CD4-positive, CD25-positive, alpha-beta regulatory T cell (primary cell): ENCODE data around the gene ABCA2. TPM values are rescaled to one million over a fixed set of nuclear protein-coding genes. Genes with fewer than 3 reads are reported as not detected.

Source experiments
- ATAC-seq, 2 donors: fragments of 150-1000 bp; cut with Tn5 transposase; one replicate each; pipeline ENCODE4 v1.10.0; 2021; ENCODE audit warnings: low read depth in 2 of 2, moderate number of reproducible peaks in 2 of 2, moderate library complexity in 1 of 2
- DNase-seq, 3 donors: peaks; one replicate each; pipeline versions ENCODE4 v3.0.0 to v3.0.0-alpha.2; 2012 to 2022; ENCODE audit warnings: mixed read lengths in 1 of 3
- H3K27ac ChIP-seq: one replicate; pipeline ENCODE4 v1.7.0; 2013; ENCODE audit warnings: mild to moderate bottlenecking, low read length; ENCODE audit not compliant: insufficient read depth, poor library complexity, severe bottlenecking
- H3K27me3 ChIP-seq: one replicate; pipeline ENCODE4 v1.7.0; 2013; ENCODE audit warnings: low read length; ENCODE audit not compliant: control insufficient read depth, insufficient read depth
- H3K36me3 ChIP-seq: one replicate; pipeline ENCODE4 v1.7.0; 2013; ENCODE audit warnings: mild to moderate bottlenecking, low read length, moderate library complexity; ENCODE audit not compliant: control insufficient read depth, insufficient read depth
- H3K4me1 ChIP-seq: 2 replicates; pipeline ENCODE4 v1.7.0; 2013; ENCODE audit warnings: mild to moderate bottlenecking, low read length; ENCODE audit not compliant: insufficient read depth, control insufficient read depth, poor library complexity, severe bottlenecking
- H3K4me3 ChIP-seq: one replicate; pipeline ENCODE4 v1.7.0; 2013; ENCODE audit warnings: low read depth, mild to moderate bottlenecking, low read length, moderate library complexity
- H3K9me3 ChIP-seq, 2 experiments: 1 replicate in 1 of 2; 2 replicates in 1 of 2; pipeline ENCODE4 v1.7.0; 2013; ENCODE audit warnings: low read length in 2 of 2, mild to moderate bottlenecking in 1 of 2, moderate library complexity in 1 of 2; ENCODE audit not compliant: control insufficient read depth in 2 of 2
- H3K27ac Mint-ChIP-seq, 3 donors: one replicate each; pipeline ENCODE4 v1.8.0; 2020 to 2022; ENCODE audit warnings: mild to moderate bottlenecking in 3 of 3, mixed read lengths in 3 of 3, moderate library complexity in 2 of 3
- H3K27me3 Mint-ChIP-seq: one replicate; pipeline ENCODE4 v1.8.0; 2022; ENCODE audit warnings: mild to moderate bottlenecking, mixed read lengths
- H3K36me3 Mint-ChIP-seq: one replicate; pipeline ENCODE4 v1.8.0; 2020; ENCODE audit warnings: mixed read lengths
- H3K4me1 Mint-ChIP-seq, 4 donors: one replicate each; pipeline ENCODE4 v1.8.0; 2020 to 2022; ENCODE audit warnings: mixed read lengths in 4 of 4, mild to moderate bottlenecking in 1 of 4
- H3K4me3 Mint-ChIP-seq, 4 donors: one replicate each; pipeline ENCODE4 v1.8.0; 2020 to 2022; ENCODE audit warnings: mild to moderate bottlenecking in 4 of 4, mixed read lengths in 4 of 4, moderate library complexity in 3 of 4
- H3K9me3 Mint-ChIP-seq, 7 donors: one replicate each; pipeline ENCODE4 v1.8.0; 2020 to 2022; ENCODE audit warnings: mixed read lengths in 7 of 7, mild to moderate bottlenecking in 3 of 7, moderate library complexity in 2 of 7
- polyA plus RNA-seq, 4 donors: library from polyadenylated mRNA; unstranded; fragments of 300-500 nt; fragmentation: Illumina TruSeq; gene quantifications; one replicate each; pipeline ENCODE4 v1.2.3, GENCODE V29; 2021
- total RNA-seq: library from RNA; stranded (reverse); gene quantifications from one replicate; pipeline ENCODE4 v1.2.3, GENCODE V29; 2022

Gene ABCA2
- total and polyA plus RNA-seq, 5 donors from 2014 or later, result 3.8 to 135 (median 4.5) TPM

DNA sequence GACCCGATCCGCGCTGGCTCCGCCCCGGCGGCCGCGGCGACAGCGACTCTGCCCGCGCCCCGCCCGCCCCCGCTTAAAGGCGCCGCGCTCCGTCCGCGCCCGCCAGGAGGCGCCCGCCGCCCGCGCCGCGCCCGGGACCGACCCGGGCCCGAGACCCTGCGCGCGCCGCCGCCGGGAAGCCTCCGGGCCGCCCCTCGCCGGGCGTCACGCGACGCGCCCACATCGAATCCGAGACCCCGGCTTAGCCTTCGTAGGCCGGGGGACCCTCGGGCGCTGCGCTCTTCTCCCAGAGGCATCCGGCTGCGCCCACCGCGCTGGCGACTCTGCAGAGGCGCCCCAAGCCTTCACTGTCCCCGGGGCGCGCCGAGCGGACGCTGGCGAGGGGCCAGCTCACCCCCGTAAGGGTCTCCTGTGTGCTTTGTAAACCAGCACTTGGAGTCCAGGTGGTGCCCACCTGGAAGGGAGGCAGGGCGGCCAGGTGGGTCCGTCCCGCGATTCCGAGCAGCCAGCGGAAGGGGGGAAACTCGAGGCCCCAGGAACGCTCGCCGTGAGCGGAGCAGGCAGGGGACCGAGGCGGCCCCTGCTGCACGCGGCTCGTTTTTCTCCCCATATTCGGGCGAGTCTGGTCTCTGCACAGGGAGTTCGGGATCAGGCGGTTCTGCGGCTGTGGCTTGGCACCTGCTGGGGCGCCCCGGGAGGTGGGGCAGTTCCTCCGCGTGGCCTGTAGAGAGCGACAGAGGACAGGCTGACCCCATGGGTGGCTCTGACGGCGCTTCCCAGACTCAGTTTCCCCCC, 423 bp upstream of the ABCA2 start:
- H3K9me3 Mint-ChIP-seq, result no peaks in the 10 kb centered on the region
- peak overlapping the region; percentile 74 for H3K27ac ChIP-seq
- H3K27ac Mint-ChIP-seq, result peak overlapping the region in 1 of 3 donors; percentile 25
- no peaks in the 10 kb centered on the region for H3K9me3 ChIP-seq
- H3K36me3 Mint-ChIP-seq, result no peaks in the 10 kb centered on the region
- no peaks in the 10 kb centered on the region for H3K27me3 Mint-ChIP-seq
- H3K4me1 ChIP-seq, result peaks cover 69% of the 10 kb centered on the region
- H3K4me3 ChIP-seq, result peak overlapping the region; percentile 72
- peak; percentile 64 to 70 for ATAC-seq
- H3K36me3 ChIP-seq, result no peaks in the 10 kb centered on the region
- DNase-seq, result peak; percentile 63 to 75 (median 70)
- H3K4me3 Mint-ChIP-seq, result peak overlapping the region; percentile 88 to 97 (median 92)
- no peaks in the 10 kb centered on the region for H3K27me3 ChIP-seq
- H3K4me1 Mint-ChIP-seq, result peaks cover 0 to 49% (median 18%) of the 10 kb centered on the region in 4 donors

DNA sequence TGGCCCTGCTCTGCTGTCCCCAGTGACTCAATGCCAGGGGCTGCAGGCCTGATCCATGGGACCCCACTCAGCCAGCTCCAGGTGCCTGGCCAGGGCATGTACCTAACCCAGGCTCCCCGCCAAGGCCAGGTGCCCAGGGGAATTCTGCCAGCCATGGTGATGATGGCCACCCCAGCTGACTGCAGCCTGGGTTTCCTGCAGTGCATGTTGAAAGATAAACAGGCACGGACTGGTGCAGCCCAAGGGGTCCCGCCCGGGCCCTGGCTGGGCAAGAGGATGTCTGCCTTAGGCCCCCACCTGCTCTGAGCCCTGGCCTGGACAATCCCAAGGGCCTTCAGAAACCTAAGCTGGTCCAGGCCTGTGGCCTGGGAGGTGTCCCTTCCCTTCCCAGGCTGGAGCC, 1.2 kb downstream of the ABCA2 start:
- H3K27ac Mint-ChIP-seq, result peak overlapping the region in 2 of 3 donors; percentile 69 to 79
- H3K27me3 ChIP-seq, result no peaks in the 10 kb centered on the region
- H3K36me3 Mint-ChIP-seq, result no peaks in the 10 kb centered on the region
- no peaks in the 10 kb centered on the region for H3K9me3 Mint-ChIP-seq
- no peak overlapping the region for H3K4me3 ChIP-seq
- no peaks in the 10 kb centered on the region for H3K36me3 ChIP-seq
- H3K4me1 ChIP-seq, result peaks cover 53% of the 10 kb centered on the region
- peak overlapping the region; percentile 70 to 89 (median 87) for H3K4me3 Mint-ChIP-seq
- no peaks in the 10 kb centered on the region for H3K27me3 Mint-ChIP-seq
- no peak for ATAC-seq
- no peak for DNase-seq
- H3K4me1 Mint-ChIP-seq, result peaks cover 0 to 39% (median 12%) of the 10 kb centered on the region in 4 donors
- no peaks in the 10 kb centered on the region for H3K9me3 ChIP-seq
- H3K27ac ChIP-seq, result no peak overlapping the region

DNA sequence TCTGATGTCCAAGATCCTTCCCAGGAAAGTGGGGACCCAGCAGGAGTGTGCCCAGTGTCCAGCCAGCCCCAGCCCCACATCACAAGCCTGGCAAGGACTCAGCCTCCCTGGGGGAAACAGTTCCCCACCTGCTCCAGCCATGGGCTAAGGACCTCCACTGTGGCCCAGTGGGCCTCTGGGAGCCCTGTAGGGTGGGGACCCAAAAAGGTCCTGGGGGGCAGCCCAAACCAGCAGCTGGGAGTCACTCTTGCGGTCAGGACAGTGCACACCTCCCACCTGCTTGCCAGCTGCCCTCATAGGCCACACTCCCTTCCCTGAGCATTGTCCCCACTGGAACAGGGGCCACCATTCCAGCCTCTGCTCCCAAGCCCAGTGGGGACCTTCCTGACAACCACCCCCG, 1.7 kb downstream of the ABCA2 start:
- DNase-seq (no peak), ATAC-seq (no peak)
- H3K4me1 Mint-ChIP-seq, result peaks cover 0 to 36% (median 10%) of the 10 kb centered on the region in 4 donors
- Histone ChIP-seq H3K27me3 (no peaks in the 10 kb centered on the region), H3K4me1 (peaks cover 49% of the 10 kb centered on the region), H3K9me3 (no peaks in the 10 kb centered on the region), H3K27ac (no peak overlapping the region), H3K4me3 (no peak overlapping the region), H3K36me3 (no peaks in the 10 kb centered on the region)
- no peaks in the 10 kb centered on the region for H3K9me3 Mint-ChIP-seq
- no peak overlapping the region for H3K27ac Mint-ChIP-seq
- H3K4me3 Mint-ChIP-seq, result peak overlapping the region in 3 of 4 donors; percentile 57 to 89 (median 85)
- H3K27me3 Mint-ChIP-seq, result no peaks in the 10 kb centered on the region
- H3K36me3 Mint-ChIP-seq, result no peaks in the 10 kb centered on the region

DNA sequence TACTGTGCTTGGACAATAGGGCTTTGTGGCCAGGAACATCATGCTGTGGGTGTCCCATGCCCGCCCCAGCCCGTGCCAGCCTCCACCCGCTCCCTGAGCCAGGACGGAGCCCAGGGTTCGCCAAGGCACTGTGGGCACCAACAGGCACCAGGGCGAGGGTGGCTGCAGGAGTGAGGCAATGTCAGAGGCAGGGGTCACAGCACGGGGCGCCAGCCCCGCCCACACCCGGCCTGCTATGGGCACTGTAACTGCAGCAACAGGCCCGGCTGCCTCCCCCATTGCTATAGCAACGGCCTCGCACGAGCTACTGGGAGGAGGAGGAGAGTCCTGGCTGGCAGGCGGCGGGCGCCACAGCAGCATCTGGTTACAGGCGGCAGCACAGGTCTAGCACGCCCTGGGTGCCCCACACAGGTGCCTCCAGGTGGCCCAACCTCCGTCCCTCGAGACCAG, 2.5 kb downstream of the ABCA2 start:
- Mint-ChIP-seq H3K9me3 (no peaks in the 10 kb centered on the region), H3K27me3 (no peaks in the 10 kb centered on the region), H3K4me3 (peak overlapping the region in 1 of 4 donors; percentile 85), H3K4me1 (peaks cover 0 to 32% (median 7%) of the 10 kb centered on the region in 4 donors), H3K36me3 (no peaks in the 10 kb centered on the region), H3K27ac (no peak overlapping the region)
- peaks cover 40% of the 10 kb centered on the region for H3K4me1 ChIP-seq
- H3K4me3 ChIP-seq, result no peak overlapping the region
- no peak for ATAC-seq
- H3K9me3 ChIP-seq, result no peaks in the 10 kb centered on the region
- H3K27me3 ChIP-seq, result no peaks in the 10 kb centered on the region
- no peak overlapping the region for H3K27ac ChIP-seq
- no peaks in the 10 kb centered on the region for H3K36me3 ChIP-seq
- DNase-seq, result no peak

DNA sequence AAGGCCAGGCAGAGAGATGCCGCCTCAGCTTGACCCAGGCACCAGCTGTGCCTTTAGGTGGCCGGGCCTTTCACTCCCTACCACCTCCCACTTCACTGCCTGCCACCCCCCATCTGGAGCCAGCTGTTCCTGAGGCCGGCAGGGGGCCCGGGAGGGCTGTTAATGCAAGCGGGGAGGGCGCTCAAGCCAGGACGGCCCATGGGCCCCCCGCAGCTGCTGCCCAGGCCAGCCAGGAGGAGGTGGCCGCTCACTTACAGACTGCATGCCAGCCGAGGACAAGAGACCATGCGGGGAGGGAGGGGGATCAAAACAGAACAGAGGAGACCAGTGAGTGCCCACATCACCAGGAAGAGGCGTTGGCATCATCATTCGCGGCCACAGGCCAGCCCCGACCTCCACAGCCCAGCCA, 4.5 kb downstream of the ABCA2 start:
- H3K4me1 ChIP-seq, result peaks cover 21% of the 10 kb centered on the region
- DNase-seq, result no peak
- peaks cover 0 to 20% (median 3%) of the 10 kb centered on the region in 4 donors for H3K4me1 Mint-ChIP-seq
- no peak overlapping the region for H3K4me3 Mint-ChIP-seq
- H3K27ac ChIP-seq, result no peak overlapping the region
- H3K27me3 Mint-ChIP-seq, result no peaks in the 10 kb centered on the region
- no peak for ATAC-seq
- no peak overlapping the region for H3K4me3 ChIP-seq
- H3K36me3 ChIP-seq, result no peaks in the 10 kb centered on the region
- H3K27me3 ChIP-seq, result no peaks in the 10 kb centered on the region
- peak overlapping the region in 1 of 3 donors; percentile 42 for H3K27ac Mint-ChIP-seq
- H3K36me3 Mint-ChIP-seq, result no peaks in the 10 kb centered on the region
- H3K9me3 Mint-ChIP-seq, result no peaks in the 10 kb centered on the region
- no peaks in the 10 kb centered on the region for H3K9me3 ChIP-seq

DNA sequence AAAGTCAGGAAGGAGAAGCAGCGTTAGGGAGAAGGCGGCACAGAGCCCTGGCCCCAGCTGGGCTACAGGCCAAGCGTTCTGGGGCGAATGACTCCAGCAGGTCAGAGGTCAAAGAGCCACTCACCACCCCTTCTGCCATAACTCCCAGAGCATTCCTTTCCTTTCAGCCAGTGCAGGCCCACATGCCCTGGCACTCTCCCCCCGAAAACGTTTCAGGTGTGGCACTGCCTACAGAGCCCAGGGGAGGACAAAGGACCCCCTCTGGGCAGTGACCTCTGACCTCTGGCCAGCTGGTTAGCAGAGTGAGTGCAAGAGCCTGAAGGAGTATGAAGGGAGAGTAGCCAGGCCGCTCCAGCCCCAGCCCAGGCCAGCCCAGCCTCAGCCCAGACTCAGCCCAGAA, 4.9 kb downstream of the ABCA2 start:
- H3K27ac Mint-ChIP-seq, result no peak overlapping the region
- Histone ChIP-seq H3K4me3 (no peak overlapping the region), H3K36me3 (no peaks in the 10 kb centered on the region), H3K27me3 (no peaks in the 10 kb centered on the region), H3K9me3 (no peaks in the 10 kb centered on the region), H3K27ac (no peak overlapping the region), H3K4me1 (peaks cover 19% of the 10 kb centered on the region)
- no peak for ATAC-seq
- no peak for DNase-seq
- H3K9me3 Mint-ChIP-seq, result no peaks in the 10 kb centered on the region
- peaks cover 0 to 20% (median 3%) of the 10 kb centered on the region in 4 donors for H3K4me1 Mint-ChIP-seq
- peak overlapping the region in 1 of 4 donors; percentile 47 for H3K4me3 Mint-ChIP-seq
- H3K36me3 Mint-ChIP-seq, result no peaks in the 10 kb centered on the region
- H3K27me3 Mint-ChIP-seq, result no peaks in the 10 kb centered on the region

DNA sequence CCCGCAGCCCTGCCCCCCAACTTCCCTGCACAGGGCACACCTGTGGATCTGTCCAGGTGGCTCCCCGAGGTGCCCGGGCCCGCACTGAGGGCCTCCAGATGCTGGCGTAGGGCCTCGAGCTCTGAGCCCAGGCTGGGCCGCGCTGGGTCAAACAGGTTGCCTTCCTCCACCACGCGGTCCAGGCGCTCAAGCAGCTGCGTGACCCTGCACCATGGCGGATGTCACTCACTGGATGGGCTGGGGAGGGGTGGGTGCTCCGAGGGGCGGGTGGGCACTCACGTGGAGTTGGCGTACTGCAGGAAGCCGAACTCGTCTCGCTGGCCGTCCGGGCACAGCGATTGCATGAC, 5.4 kb downstream of the ABCA2 start:
- peaks cover 0 to 20% (median 3%) of the 10 kb centered on the region in 4 donors for H3K4me1 Mint-ChIP-seq
- no peaks in the 10 kb centered on the region for H3K9me3 Mint-ChIP-seq
- Histone ChIP-seq H3K9me3 (no peaks in the 10 kb centered on the region), H3K27me3 (no peaks in the 10 kb centered on the region), H3K4me3 (no peak overlapping the region), H3K4me1 (peaks cover 19% of the 10 kb centered on the region), H3K36me3 (no peaks in the 10 kb centered on the region), H3K27ac (no peak overlapping the region)
- H3K4me3 Mint-ChIP-seq, result peak overlapping the region in 1 of 4 donors; percentile 47
- H3K36me3 Mint-ChIP-seq, result no peaks in the 10 kb centered on the region
- no peak overlapping the region for H3K27ac Mint-ChIP-seq
- DNase-seq, result no peak
- ATAC-seq, result no peak
- H3K27me3 Mint-ChIP-seq, result no peaks in the 10 kb centered on the region
